Spinal cord (tissue), 10 donors: ENCODE measurements around the gene NPRL2. TPM values are rescaled to one million over a fixed set of nuclear protein-coding genes. Genes with fewer than 3 reads are reported as not detected.

ENCODE experiments used
- DNase-seq, 6 donors: peaks; one replicate each; pipeline versions ENCODE4 v3.0.0 to v3.0.0-alpha.2; 2013 to 2015; ENCODE audit warnings: low spot score in 6 of 6, low read depth in 4 of 6
- H3K27ac ChIP-seq: one replicate; pipeline ENCODE4 v1.5.1; 2013; ENCODE audit warnings: low read depth, low read length, control low read depth
- H3K27me3 ChIP-seq: one replicate; pipeline ENCODE4 v1.6.1; 2013; ENCODE audit warnings: low read length; ENCODE audit not compliant: control insufficient read depth, insufficient read depth
- H3K36me3 ChIP-seq: one replicate; pipeline ENCODE4 v1.6.1; 2013; ENCODE audit warnings: low read length; ENCODE audit not compliant: control insufficient read depth, insufficient read depth
- H3K4me1 ChIP-seq: one replicate; pipeline ENCODE4 v1.6.1; 2013; ENCODE audit warnings: low read length; ENCODE audit not compliant: control insufficient read depth, insufficient read depth
- H3K4me3 ChIP-seq: one replicate; pipeline ENCODE4 v1.5.1; 2013; ENCODE audit warnings: low read depth, low read length, control low read depth
- H3K9me3 ChIP-seq: one replicate; pipeline ENCODE4 v1.6.1; 2013; ENCODE audit warnings: low read length; ENCODE audit not compliant: control insufficient read depth, insufficient read depth
- WGBS: methylation state at CpG from one replicate; pipeline ENCODE4 v1.1.5; 2013; ENCODE audit warnings: missing lambda C conversion rate; ENCODE audit not compliant: insufficient coverage; 5-methylcytosine and 5-hydroxymethylcytosine counted together
- polyA plus RNA-seq, 2 donors: library from polyadenylated mRNA; unstranded; fragments of 120-200 nt; gene quantifications; one replicate each; pipeline ENCODE4 v1.2.1, GENCODE V29; 2013; ENCODE audit not compliant: insufficient read length in 2 of 2
- total RNA-seq, 2 donors: library from RNA; depleted of rRNA in 1 of 2; stranded (reverse); fragments of 120-200 nt in 1 of 2; fragments of >200 nt in 1 of 2; gene quantifications; one replicate each; pipeline versions ENCODE4 v1.2.3 to v1.2.4, GENCODE V29; 2013 to 2014
- donor health status: healthy.

Gene NPRL2
- total and polyA plus RNA-seq, 4 donors = 22.6 to 43.8 (median 37.0) TPM

DNA sequence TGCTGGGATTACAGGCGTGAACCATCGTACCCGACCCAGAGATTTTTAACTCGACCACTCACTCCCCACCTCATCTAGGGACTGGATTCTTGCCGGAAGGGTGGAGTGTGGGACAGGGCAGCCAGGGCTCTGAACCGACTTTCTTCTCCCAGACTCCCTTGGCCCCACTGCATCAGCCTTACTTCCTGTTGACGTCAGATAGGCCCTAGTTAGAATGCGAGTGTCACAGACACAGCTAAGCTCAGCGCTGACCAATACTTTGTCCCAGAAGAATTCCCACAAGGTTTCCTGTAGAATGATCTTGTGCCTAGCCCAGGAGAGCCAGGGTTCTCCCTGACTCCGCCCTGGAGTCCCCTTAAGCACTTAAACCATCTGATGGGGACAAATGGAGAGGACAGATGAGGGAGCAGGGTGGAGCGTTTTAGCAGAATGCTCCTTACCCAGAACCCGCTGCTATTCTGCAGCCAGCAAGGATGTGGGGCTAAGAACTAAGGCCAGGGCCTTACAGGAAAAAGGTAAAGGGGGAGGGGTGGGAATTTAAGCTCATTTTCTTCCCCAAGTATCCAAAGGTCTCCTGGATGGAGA is 16.7 kb downstream of the NPRL2 start:
- 84% methylated on average over 5 of the region's 12 CpGs for WGBS
- no peaks in the 10 kb centered on the region for H3K27me3 ChIP-seq
- peaks cover 32% of the 10 kb centered on the region for H3K4me1 ChIP-seq
- no peak overlapping the region for H3K4me3 ChIP-seq
- no peak for DNase-seq
- peak overlapping the region; percentile 29 for H3K27ac ChIP-seq
- H3K9me3 ChIP-seq = no peaks in the 10 kb centered on the region
- H3K36me3 ChIP-seq = peaks cover 40% of the 10 kb centered on the region

DNA sequence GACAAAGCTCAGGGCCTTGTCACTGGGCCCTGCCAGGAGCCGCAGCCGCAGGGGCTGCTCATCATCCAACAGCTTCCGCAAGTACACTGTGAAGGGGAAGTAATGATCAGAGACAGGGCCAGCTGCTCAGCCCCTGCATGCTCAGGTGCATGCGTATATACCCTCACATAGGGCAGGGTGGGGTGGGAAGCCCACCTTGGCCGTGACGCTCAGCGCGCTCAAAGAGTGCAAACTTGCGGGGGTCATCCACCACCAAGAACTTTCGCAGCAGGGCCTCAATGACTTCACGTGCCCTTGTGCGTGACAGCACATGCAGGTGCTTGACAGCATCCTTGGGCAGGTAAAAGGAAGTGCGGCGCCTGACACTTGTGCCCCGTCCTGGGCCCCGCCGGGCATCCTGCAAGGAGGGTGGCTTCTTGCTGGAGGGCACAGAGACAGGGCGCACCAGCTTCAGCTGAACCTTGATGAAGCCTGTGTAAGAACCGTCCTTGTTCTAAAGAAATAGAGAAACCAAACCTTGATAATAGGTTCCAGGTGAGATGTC is 19.1 kb downstream of the NPRL2 start:
- 99% methylated on average over 19 of the region's 19 CpGs for WGBS
- H3K4me3 ChIP-seq = no peak overlapping the region
- no peaks in the 10 kb centered on the region for H3K27me3 ChIP-seq
- no peaks in the 10 kb centered on the region for H3K9me3 ChIP-seq
- peaks cover 33% of the 10 kb centered on the region for H3K4me1 ChIP-seq
- H3K36me3 ChIP-seq = peaks cover 43% of the 10 kb centered on the region
- no peak for DNase-seq
- H3K27ac ChIP-seq = no peak overlapping the region

DNA sequence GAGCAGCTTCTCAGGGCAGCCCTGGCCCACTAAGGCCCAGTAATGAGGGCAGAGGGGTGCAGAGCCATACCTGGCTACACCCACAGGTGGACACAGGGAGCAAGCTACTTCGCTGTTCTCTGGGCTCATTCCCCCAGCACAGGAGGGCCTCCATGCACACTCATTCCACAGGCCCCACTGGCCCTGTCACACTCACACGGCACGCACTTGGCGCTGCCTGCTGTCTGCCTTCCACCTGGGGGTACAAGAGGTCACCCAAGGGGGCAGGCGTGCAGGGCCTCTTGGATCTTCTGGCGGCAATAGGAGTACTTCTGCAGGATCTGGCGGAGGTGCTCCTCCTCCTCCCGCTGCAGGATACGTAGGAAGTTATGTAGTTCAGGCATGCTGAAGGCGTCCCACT is 20.2 kb downstream of the NPRL2 start:
- H3K27me3 ChIP-seq = no peaks in the 10 kb centered on the region
- no peak for DNase-seq
- peaks cover 54% of the 10 kb centered on the region for H3K36me3 ChIP-seq
- H3K9me3 ChIP-seq = no peaks in the 10 kb centered on the region
- no peak overlapping the region for H3K27ac ChIP-seq
- no peak overlapping the region for H3K4me3 ChIP-seq
- WGBS = 96% methylated on average over 10 of the region's 10 CpGs
- peaks cover 22% of the 10 kb centered on the region for H3K4me1 ChIP-seq

DNA sequence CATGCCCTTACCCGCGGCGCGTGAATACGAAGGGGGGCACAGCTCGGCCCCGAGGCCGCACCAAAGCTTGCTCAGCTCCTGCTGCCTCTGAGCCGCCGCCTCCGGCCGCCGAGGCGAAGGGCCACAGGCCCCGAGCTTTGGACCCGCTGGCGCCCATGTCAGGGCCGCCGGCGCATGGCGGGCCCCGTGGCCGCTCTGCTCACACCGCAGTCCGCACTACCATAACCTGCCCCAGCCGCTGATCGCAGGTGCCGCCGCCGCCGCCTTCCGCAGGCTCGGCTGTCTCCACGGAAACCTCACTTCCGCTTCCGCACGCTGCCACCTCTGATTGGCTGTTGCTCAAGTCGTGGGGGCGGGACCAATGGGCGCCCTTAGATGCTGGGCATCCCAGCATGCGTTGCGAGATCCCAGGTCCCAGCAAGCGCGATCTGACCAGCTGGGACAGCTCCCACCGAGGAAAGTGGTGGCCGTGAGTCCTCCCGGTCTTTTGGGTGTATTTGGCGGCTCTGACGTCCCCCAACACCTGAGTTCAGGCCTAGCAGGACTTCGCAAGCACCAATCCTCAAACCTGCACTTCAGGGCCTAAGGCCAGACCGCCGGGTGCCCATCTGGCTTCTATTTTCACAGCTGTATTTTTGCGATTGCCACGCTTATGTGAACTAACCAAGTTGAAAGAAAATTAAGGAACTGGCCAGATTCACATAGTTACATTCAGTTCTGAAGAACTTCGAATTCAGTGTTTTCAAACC is 22.5 kb downstream of the NPRL2 start, which contains the start of gene TUSC2:
Gene TUSC2 (minus strand): TSS at position 281 of the 749 bp plus-strand sequence. CDS start 124 bp downstream, at position 157.
- Histone ChIP-seq H3K9me3 (no peaks in the 10 kb centered on the region), H3K36me3 (peaks cover 68% of the 10 kb centered on the region), H3K4me3 (peak within 1 kb of the TSS; percentile 78), H3K4me1 (peaks cover 36% of the 10 kb centered on the region), H3K27ac (peak within 1 kb of the TSS; percentile 89), H3K27me3 (no peaks in the 10 kb centered on the region)
- DNase-seq = peak; percentile 91 to 99 (median 98)
- WGBS = 2% methylated on average over 55 of the region's 55 CpGs

DNA sequence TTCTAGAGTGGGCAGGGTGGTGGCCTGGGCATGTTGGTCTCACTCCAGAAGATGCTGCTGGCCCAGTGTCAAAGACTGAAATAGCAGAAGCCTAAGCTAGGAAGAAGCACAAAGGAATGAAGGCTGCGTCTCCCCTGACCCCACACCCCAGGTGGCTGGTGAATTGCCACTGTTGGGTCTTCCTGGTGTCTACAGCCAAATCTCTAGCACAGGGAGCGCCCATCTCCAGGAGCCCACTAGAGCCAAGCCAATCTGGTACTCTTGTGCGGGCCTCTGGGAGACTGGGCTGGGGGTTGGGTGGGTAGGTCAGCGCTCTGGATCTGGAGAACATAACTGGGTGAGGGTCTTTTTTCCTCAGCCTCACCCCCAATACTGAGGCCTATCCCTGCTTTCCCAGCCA is 23.4 kb downstream of the NPRL2 start:
- peak overlapping the region; percentile 78 for H3K4me3 ChIP-seq
- no peak for DNase-seq
- H3K9me3 ChIP-seq = no peaks in the 10 kb centered on the region
- peaks cover 46% of the 10 kb centered on the region for H3K4me1 ChIP-seq
- 92% methylated on average over 2 of the region's 4 CpGs for WGBS
- H3K27me3 ChIP-seq = no peaks in the 10 kb centered on the region
- peaks cover 67% of the 10 kb centered on the region for H3K36me3 ChIP-seq
- H3K27ac ChIP-seq = no peak overlapping the region

DNA sequence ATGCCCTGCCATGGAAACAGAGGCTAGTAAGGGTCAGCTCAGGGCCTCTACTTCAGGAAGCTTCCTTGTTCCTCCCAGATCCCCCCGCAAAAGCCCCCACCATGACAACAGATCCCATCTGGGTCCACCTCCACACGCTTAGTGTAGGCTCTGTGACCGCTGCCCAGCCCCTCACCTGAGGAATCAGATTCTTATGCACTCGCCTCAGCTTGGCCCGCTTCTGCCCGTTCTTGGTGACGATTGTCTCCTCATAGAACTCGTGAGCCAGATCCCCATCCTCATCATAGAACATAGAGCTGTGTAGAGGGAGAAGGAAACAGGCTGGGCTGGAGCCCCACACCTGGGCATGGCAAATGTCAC is 24.4 kb downstream of the NPRL2 start:
- Histone ChIP-seq H3K27me3 (no peaks in the 10 kb centered on the region), H3K4me3 (no peak overlapping the region), H3K9me3 (no peaks in the 10 kb centered on the region), H3K36me3 (peaks cover 57% of the 10 kb centered on the region), H3K27ac (no peak overlapping the region), H3K4me1 (peaks cover 51% of the 10 kb centered on the region)
- 100% methylated on average over 2 of the region's 8 CpGs for WGBS
- no peak for DNase-seq

DNA sequence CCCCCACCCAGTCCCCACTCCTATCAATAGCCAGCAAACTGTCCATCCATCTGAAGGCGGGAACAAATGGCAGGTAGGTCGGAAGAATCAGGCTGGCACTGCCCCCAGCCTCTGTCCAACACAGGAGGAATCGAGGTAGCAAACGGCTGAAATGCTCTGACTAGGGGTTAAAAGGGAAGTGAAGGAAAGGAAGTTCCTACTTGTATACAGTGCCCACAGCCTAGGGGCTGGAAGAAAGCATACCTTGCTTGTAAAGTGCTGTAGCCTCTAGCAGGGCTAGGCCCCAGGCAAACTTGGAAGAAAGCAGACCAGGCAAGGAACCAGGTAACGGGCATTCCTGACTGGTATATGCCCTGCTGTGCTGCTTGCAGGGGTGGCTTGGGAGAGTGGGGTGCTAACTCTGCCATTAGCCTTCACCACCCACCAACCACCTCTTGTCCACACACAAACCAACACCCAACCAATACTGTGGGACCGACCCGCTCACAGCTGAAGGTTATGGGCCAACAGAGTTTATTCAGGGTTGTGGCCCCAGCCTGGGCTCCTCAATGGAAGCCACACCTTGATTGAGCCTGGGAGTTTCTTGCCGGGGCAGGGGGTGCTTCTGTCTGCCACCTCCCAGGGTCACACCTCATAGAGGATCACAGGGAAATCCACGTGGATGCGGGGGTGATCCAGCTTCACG is 24.9 kb downstream of the NPRL2 start:
- H3K27ac ChIP-seq = no peak overlapping the region
- no peak overlapping the region for H3K4me3 ChIP-seq
- H3K27me3 ChIP-seq = no peaks in the 10 kb centered on the region
- WGBS = 92% methylated on average over 10 of the region's 11 CpGs
- no peaks in the 10 kb centered on the region for H3K9me3 ChIP-seq
- no peak for DNase-seq
- H3K4me1 ChIP-seq = peaks cover 53% of the 10 kb centered on the region
- H3K36me3 ChIP-seq = peaks cover 52% of the 10 kb centered on the region

DNA sequence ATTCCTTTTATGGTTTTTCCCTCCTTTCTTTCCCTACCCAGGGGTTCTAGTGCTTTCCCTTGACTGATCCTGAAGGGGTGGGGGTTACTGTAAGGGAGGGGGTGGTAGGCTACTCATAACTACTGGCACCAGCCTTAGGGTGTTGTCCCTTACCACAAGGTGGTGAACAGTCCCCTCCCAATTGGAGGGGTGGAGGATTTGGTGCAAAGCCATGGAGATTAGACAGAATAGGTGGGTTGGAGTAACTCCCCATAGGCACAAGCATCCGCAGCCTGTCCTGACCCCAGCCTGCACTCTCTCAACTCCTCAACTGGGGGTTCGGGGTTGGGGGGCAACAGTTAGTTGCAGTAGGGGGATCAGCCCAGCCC is 25.5 kb downstream of the NPRL2 start:
- Histone ChIP-seq H3K4me1 (peaks cover 59% of the 10 kb centered on the region), H3K9me3 (no peaks in the 10 kb centered on the region), H3K27me3 (no peaks in the 10 kb centered on the region), H3K4me3 (no peak overlapping the region), H3K27ac (no peak overlapping the region), H3K36me3 (peaks cover 47% of the 10 kb centered on the region)
- no peak for DNase-seq
- no CpG with 5 or more reads among the region's 2 CpGs for WGBS

DNA sequence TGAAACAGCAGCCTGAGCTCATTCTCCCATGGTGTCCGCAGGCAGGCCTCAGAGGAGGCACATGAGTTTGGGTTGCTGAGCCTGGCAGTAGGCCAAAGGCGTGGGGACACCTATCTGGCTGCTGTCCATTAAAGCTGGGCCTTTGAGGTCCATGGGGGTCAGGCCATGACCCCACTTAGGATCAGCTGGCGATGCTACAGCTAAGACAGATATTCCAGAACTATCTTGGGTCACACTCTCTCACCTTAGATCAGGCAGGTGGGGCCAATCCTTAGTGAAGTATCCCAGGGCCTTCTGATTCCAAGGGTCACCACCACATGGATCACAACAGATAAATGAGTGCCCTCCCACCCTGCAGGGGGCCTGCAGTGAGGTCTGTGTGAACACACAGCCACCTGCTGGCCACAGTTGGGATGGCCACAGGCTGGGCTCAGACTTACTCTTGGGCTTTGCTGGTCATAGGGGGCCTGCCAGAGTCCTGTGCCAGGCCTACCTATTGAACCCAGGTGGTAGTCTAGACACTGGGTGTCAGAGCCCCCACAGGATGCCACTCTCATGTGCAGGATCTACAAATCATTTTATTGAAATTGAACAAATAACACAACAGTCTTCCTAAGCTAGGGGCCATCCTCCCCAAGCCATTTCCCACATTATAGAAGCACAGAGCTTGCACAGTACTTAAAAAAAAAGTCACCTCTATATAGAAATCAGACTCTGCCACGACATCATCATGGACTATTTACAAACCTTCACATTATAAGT is 26.0 kb downstream of the NPRL2 start:
- Histone ChIP-seq H3K36me3 (peaks cover 48% of the 10 kb centered on the region), H3K9me3 (no peaks in the 10 kb centered on the region), H3K27me3 (no peaks in the 10 kb centered on the region), H3K4me3 (no peak overlapping the region), H3K4me1 (peaks cover 64% of the 10 kb centered on the region), H3K27ac (peak overlapping the region; percentile 96)
- DNase-seq = peak in 4 of 6 donors; percentile 31 to 81 (median 56)
- WGBS = 56% methylated on average over 4 of the region's 4 CpGs
